Cerebellar nuclear complex (tissue), 1 donor: Measurements from ENCODE around the gene ADAMTS17.

ENCODE experiments used
- DNase-seq, 2 experiments: peaks; one replicate each; lab custom pipeline; 2025; lab: John Stamatoyannopoulos, UW

Gene ADAMTS17

GRCh38 chr15:100134586-100134985 lies 207.2 kb downstream of the ADAMTS17 start:
- no peak for DNase-seq

- DNase-seq: no peak
Measured at GRCh38 chr15:100134089-100134583, 207.6 kb downstream of the ADAMTS17 start.

GRCh38 chr15:100133001-100133400 lies 208.8 kb downstream of the ADAMTS17 start:
- no peak for DNase-seq

GRCh38 chr15:100132309-100132708 lies 209.5 kb downstream of the ADAMTS17 start:
- DNase-seq: no peak

GRCh38 chr15:100131321-100132224 lies 210.2 kb downstream of the ADAMTS17 start:
- DNase-seq: no peak

- DNase-seq: no peak
Measured at GRCh38 chr15:100129677-100130076, 212.1 kb downstream of the ADAMTS17 start.

- no peak for DNase-seq
Measured at GRCh38 chr15:100125401-100126191, 216.2 kb downstream of the ADAMTS17 start.

GRCh38 chr15:100124936-100125335 lies 216.8 kb downstream of the ADAMTS17 start:
- no peak for DNase-seq

- DNase-seq: no peak
Measured at GRCh38 chr15:100124361-100124760, 217.4 kb downstream of the ADAMTS17 start.

- DNase-seq: no peak
Measured at GRCh38 chr15:100123611-100124010, 218.2 kb downstream of the ADAMTS17 start.

- DNase-seq: no peak
Measured at GRCh38 chr15:100121285-100121684, 220.5 kb downstream of the ADAMTS17 start.

- no peak for DNase-seq
Measured at GRCh38 chr15:100120111-100120510, 221.7 kb downstream of the ADAMTS17 start.

GRCh38 chr15:100118546-100118945 lies 223.2 kb downstream of the ADAMTS17 start:
- no peak for DNase-seq

GRCh38 chr15:100116416-100117190 lies 225.2 kb downstream of the ADAMTS17 start:
- DNase-seq: no peak

- DNase-seq: no peak
Measured at GRCh38 chr15:100115711-100116090, 226.1 kb downstream of the ADAMTS17 start.

GRCh38 chr15:100115066-100115710 lies 226.6 kb downstream of the ADAMTS17 start:
- no peak for DNase-seq

GRCh38 chr15:100114571-100114970 lies 227.2 kb downstream of the ADAMTS17 start:
- DNase-seq: no peak

- no peak for DNase-seq
Measured at GRCh38 chr15:100114100-100114499, 227.7 kb downstream of the ADAMTS17 start.

GRCh38 chr15:100113351-100114080 lies 228.3 kb downstream of the ADAMTS17 start:
- DNase-seq: no peak

GRCh38 chr15:100112636-100113305 lies 229.0 kb downstream of the ADAMTS17 start:
- no peak for DNase-seq
